Purkinje cell (primary cell): ENCODE results near the gene UBALD1. TPM values are rescaled to one million over a fixed set of nuclear protein-coding genes. Genes with fewer than 3 reads are reported as not detected.

ENCODE experiments used
- polyA plus RNA-seq: library from polyadenylated mRNA; unstranded; fragments of >200 nt; fragmentation: Nextera tagmentation; gene quantifications from 2 replicates; pipeline ENCODE4 v1.2.1, GENCODE V29; 2014

Gene UBALD1
- polyA plus RNA-seq: 1.7 and 2.7 TPM in 2 replicates

GRCh38 chr16:4614571-4615383 lies at the start of gene UBALD1:
Gene UBALD1, minus strand, starts transcription at chr16:4614888. Its CDS starts 91 bp downstream, at chr16:4614797.

GRCh38 chr16:4624015-4624826 lies 9.5 kb upstream of the UBALD1 start, which contains the start of gene MGRN1:
Gene MGRN1, plus strand, starts transcription at chr16:4624826. Its CDS starts 135 bp downstream, at chr16:4624961.

Other genes with a start within 250 kb of the UBALD1 start
- gene VASN, start 243.0 kb downstream of the UBALD1 start, polyA plus RNA-seq: 0.11 TPM in 1 of 2 replicates, not detected in the other
- 0.38 and 0.95 TPM in 2 replicates for gene CORO7, start 198.3 kb downstream of the UBALD1 start, polyA plus RNA-seq
- gene DNAJA3, start 189.0 kb downstream of the UBALD1 start, polyA plus RNA-seq: 22.6 and 28.8 TPM in 2 replicates
- gene NMRAL1, start 140.3 kb downstream of the UBALD1 start, polyA plus RNA-seq: 13.5 and 17.8 TPM in 2 replicates
- 109 and 149 TPM in 2 replicates for gene HMOX2, start 138.5 kb downstream of the UBALD1 start, polyA plus RNA-seq
- 32.6 and 51.1 TPM in 2 replicates for gene CDIP1, start 76.1 kb downstream of the UBALD1 start, polyA plus RNA-seq
- not detected in 2 replicates for gene C16orf96, start 58.5 kb downstream of the UBALD1 start, polyA plus RNA-seq
- 0.22 and 1.2 TPM in 2 replicates for gene MGRN1, start 9.9 kb upstream of the UBALD1 start, polyA plus RNA-seq
- 10.8 and 19.1 TPM in 2 replicates for gene NUDT16L1, start 78.7 kb upstream of the UBALD1 start, polyA plus RNA-seq
- 0.14 and 5.5 TPM in 2 replicates for gene ANKS3, start 119.4 kb upstream of the UBALD1 start, polyA plus RNA-seq
- gene DNAAF8, start 119.6 kb upstream of the UBALD1 start, polyA plus RNA-seq: 0.27 TPM in 1 of 2 replicates, not detected in the other
- gene ZNF500, start 152.3 kb upstream of the UBALD1 start, polyA plus RNA-seq: 0.11 and 1.2 TPM in 2 replicates
- not detected in 2 replicates for gene SEPTIN12, start 173.5 kb upstream of the UBALD1 start, polyA plus RNA-seq
- gene SMIM22, start 180.5 kb upstream of the UBALD1 start, polyA plus RNA-seq: not detected in 2 replicates
- gene ROGDI, start 187.7 kb upstream of the UBALD1 start, polyA plus RNA-seq: 27.7 and 31.0 TPM in 2 replicates
- gene GLYR1, start 232.4 kb upstream of the UBALD1 start, polyA plus RNA-seq: 20.4 and 37.1 TPM in 2 replicates
- 0.97 and 3.4 TPM in 2 replicates for gene UBN1, start 232.6 kb upstream of the UBALD1 start, polyA plus RNA-seq